Osteocyte (in vitro differentiated cells): ENCODE results near the gene MDP1. TPM values are rescaled to one million over a fixed set of nuclear protein-coding genes. Genes with fewer than 3 reads are reported as not detected.

Source experiments
- DNase-seq: peaks from one replicate; pipeline ENCODE4 v3.0.0; 2021; ENCODE audit warnings: mixed read lengths; ENCODE audit not compliant: unreplicated experiment; ENCODE audit errors: extremely low spot score
- H3K27ac Mint-ChIP-seq: one replicate; pipeline ENCODE4 v1.8.0; 2021; ENCODE audit warnings: mild to moderate bottlenecking, mixed read lengths; ENCODE audit not compliant: unreplicated experiment
- H3K27me3 Mint-ChIP-seq: one replicate; pipeline ENCODE4 v1.8.0; 2021; ENCODE audit warnings: mixed read lengths; ENCODE audit not compliant: unreplicated experiment
- H3K36me3 Mint-ChIP-seq: one replicate; pipeline ENCODE4 v1.8.0; 2021; ENCODE audit warnings: mixed read lengths; ENCODE audit not compliant: unreplicated experiment
- H3K4me1 Mint-ChIP-seq: one replicate; pipeline ENCODE4 v1.8.0; 2021; ENCODE audit warnings: mixed read lengths; ENCODE audit not compliant: unreplicated experiment
- H3K4me3 Mint-ChIP-seq: one replicate; pipeline ENCODE4 v1.8.0; 2021; ENCODE audit warnings: mild to moderate bottlenecking, moderate library complexity, mixed read lengths; ENCODE audit not compliant: unreplicated experiment
- H3K9me3 Mint-ChIP-seq: one replicate; pipeline ENCODE4 v1.8.0; 2021; ENCODE audit warnings: mixed read lengths; ENCODE audit not compliant: unreplicated experiment
- CTCF ChIP-seq: fragments of 200-600 bp; sonication (generic); IDR thresholded peaks from 2 replicates; pipeline ENCODE4 v1.5.0; 2021; ENCODE audit warnings: antibody characterized with exemption, mild to moderate bottlenecking, moderate library complexity
- total RNA-seq: library from RNA; stranded (reverse); gene quantifications from 2 replicates; pipeline ENCODE4 v1.2.1, GENCODE V29; 2021

The MDP1 gene
- total RNA-seq, 1 donor from 2014 or later: 25.4 TPM

GRCh38 chr14:24232645-24233537, 17.0 kb upstream of the MDP1 start, which contains the start of gene GMPR2:
TSS of gene GMPR2 (plus strand) at chr14:24232929. CDS start at chr14:24233254, 325 bp downstream.
- H3K27me3 Mint-ChIP-seq: no peaks in the 10 kb centered on the region

GRCh38 chr14:24232121-24232644, 16.3 kb upstream of the MDP1 start, which contains the start of gene NEDD8:
TSS of gene NEDD8 (minus strand) at chr14:24232367. CDS start at chr14:24232267, 100 bp downstream.
- Mint-ChIP-seq H3K9me3 (no peaks in the 10 kb centered on the region), H3K4me1 (peaks cover 35% of the 10 kb centered on the region), H3K27ac (peak within 1 kb of the TSS; percentile 95), H3K36me3 (peaks cover 15% of the 10 kb centered on the region), H3K27me3 (no peaks in the 10 kb centered on the region), H3K4me3 (peak within 1 kb of the TSS; percentile 100)
- no peak for TF ChIP-seq CTCF
- DNase-seq: peak; percentile 94

More at GRCh38 chr14:24232645-24233537, 17.0 kb upstream of the MDP1 start, which contains the start of gene GMPR2:
- no peak for TF ChIP-seq CTCF
- peak within 1 kb of the TSS; percentile 95 for H3K27ac Mint-ChIP-seq
- H3K36me3 Mint-ChIP-seq: peaks cover 22% of the 10 kb centered on the region
- H3K4me1 Mint-ChIP-seq: peaks cover 31% of the 10 kb centered on the region
- peak within 1 kb of the TSS; percentile 100 for H3K4me3 Mint-ChIP-seq
- DNase-seq: no peak
- no peaks in the 10 kb centered on the region for H3K9me3 Mint-ChIP-seq

GRCh38 chr14:24231263-24232120, 15.6 kb upstream of the MDP1 start:
- peaks cover 8% of the 10 kb centered on the region for H3K36me3 Mint-ChIP-seq
- H3K9me3 Mint-ChIP-seq: no peaks in the 10 kb centered on the region
- TF ChIP-seq CTCF: no peak
- H3K27ac Mint-ChIP-seq: peak overlapping the region; percentile 95
- H3K4me1 Mint-ChIP-seq: peaks cover 35% of the 10 kb centered on the region
- H3K4me3 Mint-ChIP-seq: peak overlapping the region; percentile 100
- no peaks in the 10 kb centered on the region for H3K27me3 Mint-ChIP-seq
- DNase-seq: no peak

- H3K27ac Mint-ChIP-seq: no peak overlapping the region
- TF ChIP-seq CTCF: no peak
- H3K4me3 Mint-ChIP-seq: no peak overlapping the region
- H3K4me1 Mint-ChIP-seq: peaks cover 28% of the 10 kb centered on the region
- H3K27me3 Mint-ChIP-seq: no peaks in the 10 kb centered on the region
- no peaks in the 10 kb centered on the region for H3K36me3 Mint-ChIP-seq
- no peaks in the 10 kb centered on the region for H3K9me3 Mint-ChIP-seq
- DNase-seq: no peak
These were observed 13.0 kb upstream of the MDP1 start for GRCh38 chr14:24228902-24229301.
